Caco-2 (cell line): ENCODE results near the gene GDI1. TPM values are rescaled to one million over a fixed set of nuclear protein-coding genes. Genes with fewer than 3 reads are reported as not detected.
"Not testable (repeated sequence)": the region's sequence is repeated elsewhere in the genome, so short reads cannot be mapped to it uniquely, and the experiment has no call there.

Experiments
- Bru-seq: library from RNA; stranded (reverse); fragments of 400-500 nt; gene quantifications from one replicate; lab custom pipeline; 2021; lab: Mats Ljungman, UMichigan
- BruChase-seq, 2 experiments: library from RNA; stranded (reverse); fragments of 400-500 nt; gene quantifications; one replicate each; lab custom pipeline; 2021; lab: Mats Ljungman, UMichigan
- BruUV-seq: library from RNA; stranded (reverse); fragments of 400-500 nt; replicated peaks from 2 replicates; lab custom pipeline; 2021; lab: Mats Ljungman, UMichigan
- CTCF ChIA-PET: fragments of 300-600 bp; sonication (Branson Sonifier 250); formaldehyde crosslinking; loops from one replicate; lab custom pipeline; 2022; ENCODE audit warnings: antibody characterized with exemption; lab: Charles Lee
- POLR2A ChIA-PET: fragments of 300-600 bp; sonication (Branson Sonifier 250); formaldehyde crosslinking; loops from one replicate; lab custom pipeline; 2022; ENCODE audit warnings: antibody characterized with exemption; lab: Charles Lee
- DNase-seq, 2 experiments: peaks; one replicate each; pipeline versions ENCODE4 v3.0.0 to v3.0.0-alpha.2; 2020 to 2022
- H3K27me3 ChIP-seq: replicated peaks from 2 replicates; pipeline ENCODE4 v1.6.0; 2011; ENCODE audit warnings: low read length; ENCODE audit not compliant: control insufficient read depth, insufficient read depth
- H3K36me3 ChIP-seq: 2 replicates; pipeline ENCODE4 v1.5.1; 2011; ENCODE audit warnings: low read length; ENCODE audit not compliant: control insufficient read depth, insufficient read depth
- H3K4me1 ChIP-seq: fragments of 250-450 bp; sonication (Bioruptor Pico); 2 replicates; pipeline ENCODE4 v1.5.1; 2020; ENCODE audit warnings: mild to moderate bottlenecking
- H3K4me3 ChIP-seq: 2 replicates; pipeline ENCODE4 v1.5.1; 2011; ENCODE audit warnings: low read depth, mild to moderate bottlenecking, control low read depth, low read length
- H3K9me3 ChIP-seq: fragments of 250-450 bp; sonication (Bioruptor Pico); 2 replicates; pipeline ENCODE4 v1.5.1; 2020; ENCODE audit warnings: mild to moderate bottlenecking, moderate library complexity
- H3K27ac Mint-ChIP-seq: one replicate; pipeline ENCODE4 v1.8.0; 2022; ENCODE audit warnings: mixed read lengths; ENCODE audit not compliant: unreplicated experiment
- H3K27me3 Mint-ChIP-seq: one replicate; pipeline ENCODE4 v1.8.0; 2022; ENCODE audit warnings: mixed read lengths; ENCODE audit not compliant: insufficient read depth, unreplicated experiment
- H3K36me3 Mint-ChIP-seq: one replicate; pipeline ENCODE4 v1.8.0; 2022; ENCODE audit warnings: mild to moderate bottlenecking, mixed read lengths; ENCODE audit not compliant: insufficient read depth, unreplicated experiment
- H3K4me1 Mint-ChIP-seq: one replicate; pipeline ENCODE4 v1.8.0; 2022; ENCODE audit warnings: low read depth, mixed read lengths; ENCODE audit not compliant: unreplicated experiment
- H3K4me3 Mint-ChIP-seq: one replicate; pipeline ENCODE4 v1.8.0; 2022; ENCODE audit warnings: mild to moderate bottlenecking, moderate library complexity, mixed read lengths; ENCODE audit not compliant: unreplicated experiment
- H3K9me3 Mint-ChIP-seq: one replicate; pipeline ENCODE4 v1.8.0; 2022; ENCODE audit warnings: mixed read lengths; ENCODE audit not compliant: unreplicated experiment
- intact Hi-C: fragments of 100-400 bp; cut with micrococcal nuclease; formaldehyde crosslinking; loops from one replicate; pipeline ENCODE4 v1.10.0; 2022; ENCODE audit not compliant: unreplicated experiment
- long read RNA-seq: library from polyadenylated mRNA; stranded (forward); transcript quantifications from one replicate; pipeline ENCODE4 v2.0.0, GENCODE V29; 2022
- total RNA-seq: library from RNA; stranded (reverse); gene quantifications from 2 replicates; pipeline ENCODE4 v1.2.3, GENCODE V29; 2022
- TF ChIP-seq, protein P1 (sequence below), 2 experiments: fragments of 200-600 bp in 1 of 2; IDR thresholded peaks; 1 replicate in 1 of 2; 2 replicates in 1 of 2; pipeline versions ENCODE4 v1.5.1 to v1.8.0; 2011 to 2022; ENCODE audit warnings: antibody characterized with exemption in 1 of 2, control low read depth in 1 of 2, inconsistent platforms in 1 of 2, low read depth in 1 of 2, low read length in 1 of 2, mild to moderate bottlenecking in 1 of 2, moderate library complexity in 1 of 2; ENCODE audit not compliant: insufficient read depth in 1 of 2, severe bottlenecking in 1 of 2, unreplicated experiment in 1 of 2

Gene GDI1
- total RNA-seq, result 68.7 and 69.5 TPM in 2 replicates
- Bru-seq, nascent RNA, result percentile 63 among the genes with signal in this experiment
- percentile 82 among the genes with signal in this experiment for BruChase-seq, experiment 1, labeled RNA remaining after a 2-hour chase
- percentile 95 among the genes with signal in this experiment for BruChase-seq, experiment 2, labeled RNA remaining after a 6-hour chase
- long read RNA-seq, transcript GDI1-206 (3 exons, 754 nt), result minor isoform, 5 of 92 reads
- long read RNA-seq, transcript GDI1-204 (11 exons, 2,474 nt), result major isoform, 59 of 92 reads
- long read RNA-seq, partial matches to known transcripts, result 6 of 92 reads
- long read RNA-seq, other reads (novel, unspliced or antisense), result 22 of 92 reads

DNA sequence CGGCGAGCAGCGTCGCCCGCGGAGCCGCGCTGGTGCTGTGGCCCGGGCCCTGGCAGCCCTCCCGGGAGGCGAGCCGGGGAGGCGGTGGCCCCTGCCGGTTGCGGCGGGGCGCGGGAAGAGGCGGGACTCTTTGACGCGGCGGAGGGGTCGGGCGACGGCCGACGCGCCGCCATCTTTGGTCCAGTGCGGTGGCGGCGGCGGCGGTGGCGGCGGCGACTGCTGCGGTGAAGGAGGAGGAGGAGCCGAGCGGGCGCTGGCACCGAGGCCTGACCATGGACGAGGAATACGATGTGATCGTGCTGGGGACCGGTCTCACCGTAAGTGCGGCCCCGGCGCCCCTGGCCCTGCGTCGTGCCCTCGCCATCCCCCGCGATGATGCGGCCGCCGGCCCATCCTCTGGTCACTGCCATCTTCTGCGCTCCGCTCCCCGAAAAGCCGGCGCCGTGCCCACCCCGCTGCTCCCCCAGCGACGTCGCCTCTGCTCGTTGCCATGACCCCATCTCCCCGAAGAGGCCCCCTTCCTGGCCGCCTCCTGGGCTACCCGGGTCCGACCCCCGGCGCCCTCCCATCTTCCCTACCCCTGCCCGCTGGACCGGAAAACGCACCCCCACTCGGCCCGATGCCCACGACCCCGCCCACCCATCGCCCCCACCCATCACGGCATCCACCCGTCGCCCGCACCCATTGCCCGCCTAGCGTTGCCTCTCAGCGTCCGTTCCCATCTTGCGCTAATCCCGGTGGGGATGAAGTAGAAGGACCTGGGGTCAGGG, at the start of gene GDI1:
GDI1 (plus strand) TSS at position 172 of the 770 bp plus-strand sequence; CDS start at position 273, 101 bp downstream.
- TF ChIP-seq, protein P1, sequence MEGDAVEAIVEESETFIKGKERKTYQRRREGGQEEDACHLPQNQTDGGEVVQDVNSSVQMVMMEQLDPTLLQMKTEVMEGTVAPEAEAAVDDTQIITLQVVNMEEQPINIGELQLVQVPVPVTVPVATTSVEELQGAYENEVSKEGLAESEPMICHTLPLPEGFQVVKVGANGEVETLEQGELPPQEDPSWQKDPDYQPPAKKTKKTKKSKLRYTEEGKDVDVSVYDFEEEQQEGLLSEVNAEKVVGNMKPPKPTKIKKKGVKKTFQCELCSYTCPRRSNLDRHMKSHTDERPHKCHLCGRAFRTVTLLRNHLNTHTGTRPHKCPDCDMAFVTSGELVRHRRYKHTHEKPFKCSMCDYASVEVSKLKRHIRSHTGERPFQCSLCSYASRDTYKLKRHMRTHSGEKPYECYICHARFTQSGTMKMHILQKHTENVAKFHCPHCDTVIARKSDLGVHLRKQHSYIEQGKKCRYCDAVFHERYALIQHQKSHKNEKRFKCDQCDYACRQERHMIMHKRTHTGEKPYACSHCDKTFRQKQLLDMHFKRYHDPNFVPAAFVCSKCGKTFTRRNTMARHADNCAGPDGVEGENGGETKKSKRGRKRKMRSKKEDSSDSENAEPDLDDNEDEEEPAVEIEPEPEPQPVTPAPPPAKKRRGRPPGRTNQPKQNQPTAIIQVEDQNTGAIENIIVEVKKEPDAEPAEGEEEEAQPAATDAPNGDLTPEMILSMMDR (IDR thresholded peaks at IDR 0.05; ENCODE audit: insufficient read depth in 1 of 2, low read depth in 1 of 2, low read length in 1 of 2, severe bottlenecking in 1 of 2, unreplicated experiment in 1 of 2), result no peak
- no TSS peak for BruUV-seq
- Histone ChIP-seq H3K4me3 (peak within 1 kb of the TSS; percentile 72), H3K4me1 (no peaks in the 10 kb centered on the region), H3K36me3 (no peaks in the 10 kb centered on the region), H3K9me3 (no peaks in the 10 kb centered on the region), H3K27me3 (no peaks in the 10 kb centered on the region)
- H3K9me3 Mint-ChIP-seq, result no peaks in the 10 kb centered on the region
- CTCF ChIA-PET, result no interaction called here
- DNase-seq, result peak; percentile 56 to 60
- POLR2A ChIA-PET, result no interaction called here
- no peaks in the 10 kb centered on the region for H3K27me3 Mint-ChIP-seq
- H3K36me3 Mint-ChIP-seq, result peaks cover 8% of the 10 kb centered on the region
- H3K4me1 Mint-ChIP-seq, result no peaks in the 10 kb centered on the region
- H3K27ac Mint-ChIP-seq, result peak within 1 kb of the TSS; percentile 39
- H3K4me3 Mint-ChIP-seq, result peak within 1 kb of the TSS; percentile 77
- intact Hi-C loops, result no loop called here

DNA sequence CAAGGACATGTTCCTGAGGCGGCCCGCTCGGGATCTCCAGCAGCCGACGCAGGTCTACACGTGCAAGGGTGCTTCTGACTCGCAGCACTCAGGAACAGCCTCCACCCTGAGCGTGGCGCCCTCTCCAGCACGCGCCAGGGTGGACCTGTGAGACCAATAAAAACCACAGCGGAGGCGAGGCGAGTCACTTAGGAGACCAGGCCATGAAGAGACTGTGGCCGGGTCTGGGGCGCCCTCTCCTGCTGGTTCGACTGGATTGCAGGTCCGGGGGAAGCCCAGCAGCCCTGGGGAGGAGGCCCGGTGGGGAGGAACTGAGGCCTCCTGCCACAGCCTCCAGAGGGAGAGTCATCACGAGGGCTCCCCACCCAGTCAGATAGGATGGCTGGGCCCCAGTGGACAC, 48.9 kb upstream of the GDI1 start:
- BruUV-seq, H3K4me3 Mint-ChIP-seq, H3K27me3 ChIP-seq, H3K27me3 Mint-ChIP-seq, H3K4me3 ChIP-seq, intact Hi-C loops, DNase-seq, H3K9me3 Mint-ChIP-seq, H3K27ac Mint-ChIP-seq, H3K4me1 ChIP-seq, POLR2A ChIA-PET, CTCF ChIA-PET, H3K9me3 ChIP-seq, H3K36me3 ChIP-seq, H3K4me1 Mint-ChIP-seq: not testable (repeated sequence)
- peaks cover 15% of the 10 kb centered on the region for H3K36me3 Mint-ChIP-seq

DNA sequence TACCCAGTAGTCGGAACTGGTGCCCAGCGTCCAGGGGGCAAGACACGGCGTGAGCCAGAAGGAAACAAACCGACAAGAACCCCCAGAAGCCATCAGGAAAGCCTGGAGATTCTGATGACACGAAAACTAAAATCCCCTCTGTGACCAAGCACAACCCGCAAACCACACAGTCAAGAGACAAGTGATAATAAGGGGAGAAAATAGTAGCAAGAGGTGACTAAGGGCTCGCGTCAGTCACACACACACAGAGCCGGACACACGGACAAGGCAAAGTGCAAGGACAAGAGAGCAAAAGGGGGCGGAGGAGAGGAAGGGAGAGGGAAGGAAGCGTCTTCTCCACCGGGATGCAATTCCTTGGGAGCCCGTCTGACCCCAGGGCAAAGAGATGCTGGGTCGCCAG, 48.3 kb upstream of the GDI1 start:
- intact Hi-C loops, H3K27me3 ChIP-seq, H3K4me1 ChIP-seq, DNase-seq, H3K36me3 Mint-ChIP-seq, H3K4me3 Mint-ChIP-seq, H3K27me3 Mint-ChIP-seq, POLR2A ChIA-PET, H3K9me3 ChIP-seq, H3K4me3 ChIP-seq, H3K4me1 Mint-ChIP-seq, BruUV-seq, CTCF ChIA-PET, H3K9me3 Mint-ChIP-seq, H3K27ac Mint-ChIP-seq, H3K36me3 ChIP-seq: not testable (repeated sequence)

DNA sequence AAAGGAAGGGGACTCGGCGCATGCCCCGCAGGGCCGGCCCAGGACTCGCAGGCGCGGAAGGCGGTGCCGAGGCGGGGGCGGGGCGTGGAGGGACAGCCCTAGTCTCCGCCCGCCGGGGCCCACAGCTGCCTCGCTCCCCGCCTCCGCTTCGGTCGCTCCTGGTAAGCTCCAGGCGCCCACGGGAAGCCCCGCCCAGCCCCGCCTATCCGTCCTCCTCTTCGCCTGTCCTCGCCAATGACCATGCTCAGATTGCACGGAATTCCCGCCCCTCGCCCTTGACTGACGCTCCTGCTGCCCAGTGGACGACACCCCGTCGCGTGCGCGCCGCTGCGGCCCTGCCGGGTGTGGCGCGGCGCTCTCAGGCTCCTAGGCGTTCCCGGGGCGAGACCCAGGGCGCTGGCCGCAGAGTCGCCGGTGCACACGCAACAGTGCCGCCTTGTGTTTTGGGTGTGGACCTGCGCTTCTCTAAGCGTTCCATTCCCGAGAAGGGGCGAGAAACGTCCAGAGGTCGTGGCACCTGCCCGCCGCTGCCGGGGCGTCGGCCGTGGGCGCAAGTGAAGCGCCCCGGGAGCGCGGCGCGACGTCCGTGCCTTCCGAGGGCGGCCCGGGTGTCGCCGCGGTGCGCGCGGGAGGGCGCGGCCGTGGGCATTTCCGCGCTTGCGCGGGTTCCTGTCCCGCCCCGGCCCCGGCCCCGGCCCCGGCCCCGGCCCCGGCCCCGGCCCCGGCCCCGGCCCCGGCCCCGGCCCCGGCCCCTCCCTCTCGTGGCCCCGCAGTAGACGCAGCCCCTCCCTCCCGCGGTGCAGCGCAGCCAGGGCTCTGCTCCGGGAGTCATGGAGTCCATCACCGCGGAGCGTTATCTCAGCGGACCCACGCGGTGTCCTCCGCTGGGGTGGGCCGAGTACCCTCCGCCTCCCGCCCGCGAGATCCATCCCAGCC, 46.9 kb upstream of the GDI1 start:
- intact Hi-C loops, H3K27me3 Mint-ChIP-seq, CTCF ChIA-PET: not testable (repeated sequence)

DNA sequence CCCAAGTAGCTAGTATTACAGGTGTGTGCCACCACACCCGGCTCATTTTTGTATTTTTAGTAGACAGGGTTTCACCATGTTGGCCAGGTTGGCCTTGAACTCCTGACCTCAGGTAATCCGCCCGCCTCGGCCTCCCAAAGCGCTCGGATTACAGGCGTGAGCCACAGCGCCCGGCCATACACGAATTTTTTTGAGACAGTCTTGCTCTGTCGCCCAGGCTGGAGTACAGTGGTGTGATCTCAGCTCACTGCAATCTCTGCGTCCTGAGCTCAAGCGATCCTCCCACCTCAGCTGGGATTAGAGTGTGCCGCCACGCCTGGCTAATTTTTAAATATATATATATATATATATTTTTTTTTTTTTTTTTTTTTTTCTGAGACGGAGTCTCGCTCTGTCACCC, 40.6 kb upstream of the GDI1 start:
- Mint-ChIP-seq H3K36me3 (peaks cover 37% of the 10 kb centered on the region), H3K4me3 (peak overlapping the region; percentile 97)
- DNase-seq, CTCF ChIA-PET, H3K4me3 ChIP-seq, H3K36me3 ChIP-seq, H3K27me3 ChIP-seq, POLR2A ChIA-PET, H3K9me3 Mint-ChIP-seq, BruUV-seq, H3K4me1 Mint-ChIP-seq, H3K9me3 ChIP-seq, H3K27me3 Mint-ChIP-seq, intact Hi-C loops, H3K27ac Mint-ChIP-seq: not testable (repeated sequence)
- H3K4me1 ChIP-seq, result peaks cover 21% of the 10 kb centered on the region

More for the DNA sequence above, 46.9 kb upstream of the GDI1 start:
- H3K36me3 Mint-ChIP-seq, H3K4me1 ChIP-seq, H3K4me1 Mint-ChIP-seq, H3K36me3 ChIP-seq, H3K27ac Mint-ChIP-seq, H3K9me3 ChIP-seq, POLR2A ChIA-PET, H3K9me3 Mint-ChIP-seq, BruUV-seq, H3K27me3 ChIP-seq, H3K4me3 Mint-ChIP-seq: not testable (repeated sequence)
- peak in 1 of 2 experiments; percentile 26 for DNase-seq
- H3K4me3 ChIP-seq, result peak overlapping the region; percentile 14; the same call in 1 of the 2 replicates
